Muscle of leg (tissue), 11 donors: ENCODE results near the gene ALAS2. TPM values are rescaled to one million over a fixed set of nuclear protein-coding genes. Genes with fewer than 3 reads are reported as not detected.

Source experiments
- DNase-seq: peaks from one replicate; pipeline ENCODE4 v3.0.0; 2013
- H3K27ac ChIP-seq: one replicate; pipeline ENCODE4 v1.5.1; 2013; ENCODE audit warnings: mild to moderate bottlenecking, low read length, control low read depth
- H3K27me3 ChIP-seq: one replicate; pipeline ENCODE4 v1.6.1; 2013; ENCODE audit warnings: low read length; ENCODE audit not compliant: control insufficient read depth, insufficient read depth
- H3K36me3 ChIP-seq: one replicate; pipeline ENCODE4 v1.6.1; 2013; ENCODE audit warnings: low read length; ENCODE audit not compliant: control insufficient read depth, insufficient read depth
- H3K4me1 ChIP-seq: one replicate; pipeline ENCODE4 v1.6.1; 2013; ENCODE audit warnings: low read length; ENCODE audit not compliant: control insufficient read depth, insufficient read depth
- H3K4me3 ChIP-seq: one replicate; pipeline ENCODE4 v1.5.1; 2013; ENCODE audit warnings: low read length, control low read depth
- H3K9me3 ChIP-seq: replicated peaks from 2 replicates; pipeline ENCODE4 v1.6.1; 2013; ENCODE audit warnings: low read depth, low read length; ENCODE audit not compliant: control insufficient read depth
- WGBS: methylation state at CpG from one replicate; pipeline ENCODE4 v1.1.5; 2013; ENCODE audit warnings: missing lambda C conversion rate; ENCODE audit not compliant: insufficient coverage; 5-methylcytosine and 5-hydroxymethylcytosine counted together
- polyA plus RNA-seq, 8 donors: library from polyadenylated mRNA; unstranded; fragments of 120-200 nt; gene quantifications; one replicate each; pipeline versions ENCODE4 v1.2.1 to v1.2.3, GENCODE V29; 2013; ENCODE audit warnings: inconsistent platforms in 1 of 8, low replicate concordance in 1 of 8; ENCODE audit not compliant: insufficient read length in 8 of 8, insufficient read depth in 1 of 8
- total RNA-seq: library from RNA; stranded (reverse); fragments of 120-200 nt; gene quantifications from one replicate; pipeline ENCODE4 v1.2.4, GENCODE V29; 2013

The ALAS2 gene
- total and polyA plus RNA-seq, 9 donors = 17.6 to 64.6 (median 43.7) TPM

GRCh38 chrX:55041514-55041913, 10.7 kb upstream of the ALAS2 start:
- Histone ChIP-seq H3K4me3 (no peak overlapping the region), H3K27me3 (no peaks in the 10 kb centered on the region), H3K27ac (no peak overlapping the region), H3K36me3 (no peaks in the 10 kb centered on the region), H3K4me1 (no peaks in the 10 kb centered on the region), H3K9me3 (no peaks in the 10 kb centered on the region)
- no CpG with 5 or more reads among the region's 6 CpGs for WGBS
- DNase-seq = no peak

GRCh38 chrX:55039471-55039870, 8.7 kb upstream of the ALAS2 start:
- H3K27ac ChIP-seq = no peak overlapping the region
- no peak overlapping the region for H3K4me3 ChIP-seq
- no peak for DNase-seq
- H3K9me3 ChIP-seq = no peaks in the 10 kb centered on the region
- no peaks in the 10 kb centered on the region for H3K27me3 ChIP-seq
- H3K36me3 ChIP-seq = no peaks in the 10 kb centered on the region
- H3K4me1 ChIP-seq = no peaks in the 10 kb centered on the region
- 62% methylated on average over 2 of the region's 3 CpGs for WGBS

- Histone ChIP-seq H3K4me3 (no peak overlapping the region), H3K36me3 (no peaks in the 10 kb centered on the region), H3K9me3 (no peaks in the 10 kb centered on the region), H3K27ac (no peak overlapping the region), H3K4me1 (no peaks in the 10 kb centered on the region), H3K27me3 (no peaks in the 10 kb centered on the region)
- DNase-seq = peak; percentile 18
- WGBS = no CpG with 5 or more reads among the region's 2 CpGs
Measured at GRCh38 chrX:55033429-55033828, 2.7 kb upstream of the ALAS2 start.

GRCh38 chrX:55029291-55029690, 1.5 kb downstream of the ALAS2 start:
- Histone ChIP-seq H3K36me3 (no peaks in the 10 kb centered on the region), H3K9me3 (no peaks in the 10 kb centered on the region), H3K4me3 (no peak overlapping the region), H3K4me1 (no peaks in the 10 kb centered on the region), H3K27me3 (peaks cover 6% of the 10 kb centered on the region), H3K27ac (no peak overlapping the region)
- DNase-seq = no peak
- no CpG with 5 or more reads among the region's 2 CpGs for WGBS

GRCh38 chrX:55028611-55029010, 2.2 kb downstream of the ALAS2 start:
- H3K4me1 ChIP-seq = no peaks in the 10 kb centered on the region
- H3K27me3 ChIP-seq = peaks cover 9% of the 10 kb centered on the region
- H3K36me3 ChIP-seq = no peaks in the 10 kb centered on the region
- no peak overlapping the region for H3K4me3 ChIP-seq
- H3K9me3 ChIP-seq = no peaks in the 10 kb centered on the region
- no peak overlapping the region for H3K27ac ChIP-seq
- DNase-seq = no peak

- peaks cover 10% of the 10 kb centered on the region for H3K27me3 ChIP-seq
- no peaks in the 10 kb centered on the region for H3K9me3 ChIP-seq
- DNase-seq = no peak
- WGBS = no CpG with 5 or more reads among the region's 4 CpGs
- H3K4me1 ChIP-seq = no peaks in the 10 kb centered on the region
- no peak overlapping the region for H3K4me3 ChIP-seq
- H3K27ac ChIP-seq = no peak overlapping the region
- H3K36me3 ChIP-seq = no peaks in the 10 kb centered on the region
Measured at GRCh38 chrX:55028040-55028439, 2.7 kb downstream of the ALAS2 start.

- Histone ChIP-seq H3K4me3 (no peak overlapping the region), H3K27me3 (peaks cover 10% of the 10 kb centered on the region), H3K27ac (no peak overlapping the region), H3K9me3 (no peaks in the 10 kb centered on the region), H3K36me3 (no peaks in the 10 kb centered on the region), H3K4me1 (no peaks in the 10 kb centered on the region)
- 50% methylated on average over 2 of the region's 2 CpGs for WGBS
- no peak for DNase-seq
Measured at GRCh38 chrX:55026840-55027239, 3.9 kb downstream of the ALAS2 start.

GRCh38 chrX:55026143-55026542, 4.6 kb downstream of the ALAS2 start:
- H3K27me3 ChIP-seq = peaks cover 10% of the 10 kb centered on the region
- no peak for DNase-seq
- H3K4me1 ChIP-seq = no peaks in the 10 kb centered on the region
- H3K36me3 ChIP-seq = no peaks in the 10 kb centered on the region
- H3K27ac ChIP-seq = no peak overlapping the region
- H3K4me3 ChIP-seq = no peak overlapping the region
- no peaks in the 10 kb centered on the region for H3K9me3 ChIP-seq

- Histone ChIP-seq H3K4me1 (no peaks in the 10 kb centered on the region), H3K4me3 (no peak overlapping the region), H3K27ac (no peak overlapping the region), H3K27me3 (peaks cover 26% of the 10 kb centered on the region), H3K36me3 (no peaks in the 10 kb centered on the region), H3K9me3 (no peaks in the 10 kb centered on the region)
- WGBS = 63% methylated on average over 1 of the region's 4 CpGs
- no peak for DNase-seq
Measured at GRCh38 chrX:55014897-55015299, 15.9 kb downstream of the ALAS2 start.

- Histone ChIP-seq H3K9me3 (no peaks in the 10 kb centered on the region), H3K27ac (no peak overlapping the region), H3K4me1 (peaks cover 8% of the 10 kb centered on the region), H3K27me3 (peaks cover 26% of the 10 kb centered on the region), H3K36me3 (peaks cover 5% of the 10 kb centered on the region), H3K4me3 (no peak overlapping the region)
- 0% methylated on average over 1 of the region's 2 CpGs for WGBS
- DNase-seq = peak; percentile 16
Measured at GRCh38 chrX:55011294-55011693, 19.5 kb downstream of the ALAS2 start.

- peak overlapping the region; percentile 31 for H3K27ac ChIP-seq
- H3K4me3 ChIP-seq = no peak overlapping the region
- no peaks in the 10 kb centered on the region for H3K9me3 ChIP-seq
- WGBS = 57% methylated on average over 6 of the region's 9 CpGs
- peak; percentile 38 for DNase-seq
- peaks cover 23% of the 10 kb centered on the region for H3K27me3 ChIP-seq
- peaks cover 8% of the 10 kb centered on the region for H3K4me1 ChIP-seq
- peaks cover 23% of the 10 kb centered on the region for H3K36me3 ChIP-seq
Measured at GRCh38 chrX:55008571-55009358, 22.0 kb downstream of the ALAS2 start.
